H1 (cell line): ENCODE data around the gene PTPN22. TPM values are rescaled to one million over a fixed set of nuclear protein-coding genes. Genes with fewer than 3 reads are reported as not detected.

Experiments used
- BACH1 ChIP-seq: IDR thresholded peaks from 2 replicates; pipeline ENCODE4 v1.6.1; 2012; ENCODE audit warnings: low read length, improper control_type of control experiment
- FOSL1 ChIP-seq: IDR thresholded peaks from 2 replicates; pipeline ENCODE4 v1.6.1; 2011; ENCODE audit warnings: mild to moderate bottlenecking, low read depth, low read length, moderate library complexity; ENCODE audit not compliant: insufficient read depth
- GTF2F1 ChIP-seq: IDR thresholded peaks from 2 replicates; pipeline ENCODE4 v1.6.1; 2012; ENCODE audit warnings: low read depth, low read length, improper control_type of control experiment, borderline replicate concordance
- SP1 ChIP-seq: IDR thresholded peaks from 2 replicates; pipeline ENCODE4 v1.6.1; 2011; ENCODE audit warnings: low read depth, low read length
- TEAD4 ChIP-seq: IDR thresholded peaks from 2 replicates; pipeline ENCODE4 v1.6.1; 2012; ENCODE audit warnings: low read depth, low read length, inconsistent platforms, mixed read lengths
- polyA plus RNA-seq, 7 experiments: library from polyadenylated mRNA; depleted of rRNA in 3 of 7; stranded (reverse) in 5 of 7; unstranded in 2 of 7; fragments of >200 nt in 5 of 7; fragments of 200-250 nt in 2 of 7; gene quantifications; 1 replicate in 5 of 7; 2 replicates in 1 of 7; 4 replicates in 1 of 7; pipeline versions ENCODE4 v1.2.1 to v1.2.3, GENCODE V29; 2011 to 2013; ENCODE audit warnings: missing spikeins in 2 of 7, mixed read lengths in 2 of 7
- total RNA-seq: library from RNA; stranded (reverse); fragmentation: NEBNext Ultra II Directional; extraction: Animal tissue kit (Norgen Biotek cat#: 25700); gene quantifications from 2 replicates; pipeline ENCODE4 v1.2.1, GENCODE V29; 2021
- TF ChIP-seq, protein P1 (sequence below): fragments of 300-600 bp; sonication (generic); IDR thresholded peaks from 2 replicates; pipeline ENCODE4 v1.7.1; 2012; ENCODE audit warnings: low read length, moderate library complexity, mild to moderate bottlenecking, inconsistent platforms; ENCODE audit not compliant: insufficient replicate concordance

Gene PTPN22
- total and polyA plus RNA-seq, 2 of the 8 experiments (the other 6 are each of a cell fraction or from before 2014, with no cell fraction given): not detected

DNA sequence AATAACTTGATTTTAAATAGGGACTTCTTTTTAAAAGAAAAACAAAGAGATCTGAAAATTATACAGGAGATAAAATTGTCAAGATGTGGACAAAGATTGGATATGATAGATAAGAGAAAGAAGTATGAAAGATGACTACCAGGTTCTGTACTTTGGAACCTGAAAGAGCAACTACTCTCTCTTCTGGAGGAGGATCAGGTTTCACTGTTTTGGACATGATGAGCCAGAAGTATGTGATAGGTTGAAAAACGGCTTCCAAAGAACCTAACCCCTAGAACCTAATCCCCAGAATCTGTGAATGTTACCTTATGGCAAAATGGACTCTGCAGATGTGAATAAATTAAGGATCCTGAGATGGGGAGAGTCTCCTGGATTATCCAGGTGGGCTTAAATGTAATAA is 85.4 kb downstream of the PTPN22 start (continued):
- TF ChIP-seq FOSL1 (no peak), BACH1 (no peak), TEAD4 (no peak), SP1 (no peak), GTF2F1 (no peak)
- TF ChIP-seq, protein P1, sequence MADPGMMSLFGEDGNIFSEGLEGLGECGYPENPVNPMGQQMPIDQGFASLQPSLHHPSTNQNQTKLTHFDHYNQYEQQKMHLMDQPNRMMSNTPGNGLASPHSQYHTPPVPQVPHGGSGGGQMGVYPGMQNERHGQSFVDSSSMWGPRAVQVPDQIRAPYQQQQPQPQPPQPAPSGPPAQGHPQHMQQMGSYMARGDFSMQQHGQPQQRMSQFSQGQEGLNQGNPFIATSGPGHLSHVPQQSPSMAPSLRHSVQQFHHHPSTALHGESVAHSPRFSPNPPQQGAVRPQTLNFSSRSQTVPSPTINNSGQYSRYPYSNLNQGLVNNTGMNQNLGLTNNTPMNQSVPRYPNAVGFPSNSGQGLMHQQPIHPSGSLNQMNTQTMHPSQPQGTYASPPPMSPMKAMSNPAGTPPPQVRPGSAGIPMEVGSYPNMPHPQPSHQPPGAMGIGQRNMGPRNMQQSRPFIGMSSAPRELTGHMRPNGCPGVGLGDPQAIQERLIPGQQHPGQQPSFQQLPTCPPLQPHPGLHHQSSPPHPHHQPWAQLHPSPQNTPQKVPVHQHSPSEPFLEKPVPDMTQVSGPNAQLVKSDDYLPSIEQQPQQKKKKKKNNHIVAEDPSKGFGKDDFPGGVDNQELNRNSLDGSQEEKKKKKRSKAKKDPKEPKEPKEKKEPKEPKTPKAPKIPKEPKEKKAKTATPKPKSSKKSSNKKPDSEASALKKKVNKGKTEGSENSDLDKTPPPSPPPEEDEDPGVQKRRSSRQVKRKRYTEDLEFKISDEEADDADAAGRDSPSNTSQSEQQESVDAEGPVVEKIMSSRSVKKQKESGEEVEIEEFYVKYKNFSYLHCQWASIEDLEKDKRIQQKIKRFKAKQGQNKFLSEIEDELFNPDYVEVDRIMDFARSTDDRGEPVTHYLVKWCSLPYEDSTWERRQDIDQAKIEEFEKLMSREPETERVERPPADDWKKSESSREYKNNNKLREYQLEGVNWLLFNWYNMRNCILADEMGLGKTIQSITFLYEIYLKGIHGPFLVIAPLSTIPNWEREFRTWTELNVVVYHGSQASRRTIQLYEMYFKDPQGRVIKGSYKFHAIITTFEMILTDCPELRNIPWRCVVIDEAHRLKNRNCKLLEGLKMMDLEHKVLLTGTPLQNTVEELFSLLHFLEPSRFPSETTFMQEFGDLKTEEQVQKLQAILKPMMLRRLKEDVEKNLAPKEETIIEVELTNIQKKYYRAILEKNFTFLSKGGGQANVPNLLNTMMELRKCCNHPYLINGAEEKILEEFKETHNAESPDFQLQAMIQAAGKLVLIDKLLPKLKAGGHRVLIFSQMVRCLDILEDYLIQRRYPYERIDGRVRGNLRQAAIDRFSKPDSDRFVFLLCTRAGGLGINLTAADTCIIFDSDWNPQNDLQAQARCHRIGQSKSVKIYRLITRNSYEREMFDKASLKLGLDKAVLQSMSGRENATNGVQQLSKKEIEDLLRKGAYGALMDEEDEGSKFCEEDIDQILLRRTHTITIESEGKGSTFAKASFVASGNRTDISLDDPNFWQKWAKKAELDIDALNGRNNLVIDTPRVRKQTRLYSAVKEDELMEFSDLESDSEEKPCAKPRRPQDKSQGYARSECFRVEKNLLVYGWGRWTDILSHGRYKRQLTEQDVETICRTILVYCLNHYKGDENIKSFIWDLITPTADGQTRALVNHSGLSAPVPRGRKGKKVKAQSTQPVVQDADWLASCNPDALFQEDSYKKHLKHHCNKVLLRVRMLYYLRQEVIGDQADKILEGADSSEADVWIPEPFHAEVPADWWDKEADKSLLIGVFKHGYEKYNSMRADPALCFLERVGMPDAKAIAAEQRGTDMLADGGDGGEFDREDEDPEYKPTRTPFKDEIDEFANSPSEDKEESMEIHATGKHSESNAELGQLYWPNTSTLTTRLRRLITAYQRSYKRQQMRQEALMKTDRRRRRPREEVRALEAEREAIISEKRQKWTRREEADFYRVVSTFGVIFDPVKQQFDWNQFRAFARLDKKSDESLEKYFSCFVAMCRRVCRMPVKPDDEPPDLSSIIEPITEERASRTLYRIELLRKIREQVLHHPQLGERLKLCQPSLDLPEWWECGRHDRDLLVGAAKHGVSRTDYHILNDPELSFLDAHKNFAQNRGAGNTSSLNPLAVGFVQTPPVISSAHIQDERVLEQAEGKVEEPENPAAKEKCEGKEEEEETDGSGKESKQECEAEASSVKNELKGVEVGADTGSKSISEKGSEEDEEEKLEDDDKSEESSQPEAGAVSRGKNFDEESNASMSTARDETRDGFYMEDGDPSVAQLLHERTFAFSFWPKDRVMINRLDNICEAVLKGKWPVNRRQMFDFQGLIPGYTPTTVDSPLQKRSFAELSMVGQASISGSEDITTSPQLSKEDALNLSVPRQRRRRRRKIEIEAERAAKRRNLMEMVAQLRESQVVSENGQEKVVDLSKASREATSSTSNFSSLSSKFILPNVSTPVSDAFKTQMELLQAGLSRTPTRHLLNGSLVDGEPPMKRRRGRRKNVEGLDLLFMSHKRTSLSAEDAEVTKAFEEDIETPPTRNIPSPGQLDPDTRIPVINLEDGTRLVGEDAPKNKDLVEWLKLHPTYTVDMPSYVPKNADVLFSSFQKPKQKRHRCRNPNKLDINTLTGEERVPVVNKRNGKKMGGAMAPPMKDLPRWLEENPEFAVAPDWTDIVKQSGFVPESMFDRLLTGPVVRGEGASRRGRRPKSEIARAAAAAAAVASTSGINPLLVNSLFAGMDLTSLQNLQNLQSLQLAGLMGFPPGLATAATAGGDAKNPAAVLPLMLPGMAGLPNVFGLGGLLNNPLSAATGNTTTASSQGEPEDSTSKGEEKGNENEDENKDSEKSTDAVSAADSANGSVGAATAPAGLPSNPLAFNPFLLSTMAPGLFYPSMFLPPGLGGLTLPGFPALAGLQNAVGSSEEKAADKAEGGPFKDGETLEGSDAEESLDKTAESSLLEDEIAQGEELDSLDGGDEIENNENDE: no peak
